GM18507 (cell line): ENCODE data around the gene MTPN.

Experiments
- DNase-seq: peaks from one replicate; pipeline ENCODE4 v3.0.0; 2011; ENCODE audit warnings: low read depth; ENCODE audit not compliant: insufficient read length; ENCODE audit errors: extremely low spot score
- FAIRE-seq: peaks from 2 replicates; lab custom pipeline; 2011; peaks lifted over from hg19 to GRCh38; lab: Jason Lieb, UNC

The MTPN gene, protein sequence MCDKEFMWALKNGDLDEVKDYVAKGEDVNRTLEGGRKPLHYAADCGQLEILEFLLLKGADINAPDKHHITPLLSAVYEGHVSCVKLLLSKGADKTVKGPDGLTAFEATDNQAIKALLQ

DNA sequence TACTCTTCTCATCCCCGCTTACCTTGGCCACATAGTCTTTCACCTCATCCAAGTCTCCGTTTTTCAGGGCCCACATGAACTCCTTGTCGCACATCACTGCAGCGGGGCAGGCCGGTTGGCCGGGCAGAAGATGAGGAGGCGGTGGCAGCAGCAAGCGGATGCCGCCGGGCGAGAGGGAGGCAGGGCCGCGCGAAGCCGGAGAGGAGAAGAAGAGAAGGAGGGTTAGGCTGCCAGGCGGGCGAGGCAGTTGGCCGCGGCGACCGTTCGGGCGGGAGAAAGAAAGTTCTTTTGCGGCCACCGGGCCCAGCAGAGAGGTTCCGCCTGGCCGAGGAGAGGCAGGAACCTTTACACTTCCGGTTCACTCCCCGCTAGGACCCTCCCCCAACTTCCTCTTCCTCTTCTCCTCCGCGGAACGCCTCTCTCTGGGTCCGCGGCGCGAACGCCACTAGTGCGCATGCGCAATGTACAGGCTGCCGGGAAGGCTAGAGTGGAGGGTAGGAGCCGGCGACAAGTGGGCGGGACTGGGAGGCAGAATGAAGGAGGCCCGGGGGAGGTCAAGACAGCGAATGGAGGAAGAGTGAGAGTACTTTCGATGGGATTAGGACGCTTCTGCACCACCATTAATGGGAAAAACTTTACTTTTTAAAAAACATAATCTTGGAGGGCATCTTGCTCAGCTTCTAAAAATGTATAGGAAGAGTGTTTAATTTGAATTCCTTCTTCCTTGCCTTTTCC lies at the start of gene MTPN:
Gene MTPN, minus strand, starts transcription at position 353 of the 735 bp plus-strand sequence. Its CDS starts 259 bp downstream, at position 94.
- DNase-seq: peak; percentile 77
- FAIRE-seq: peak; percentile 97

DNA sequence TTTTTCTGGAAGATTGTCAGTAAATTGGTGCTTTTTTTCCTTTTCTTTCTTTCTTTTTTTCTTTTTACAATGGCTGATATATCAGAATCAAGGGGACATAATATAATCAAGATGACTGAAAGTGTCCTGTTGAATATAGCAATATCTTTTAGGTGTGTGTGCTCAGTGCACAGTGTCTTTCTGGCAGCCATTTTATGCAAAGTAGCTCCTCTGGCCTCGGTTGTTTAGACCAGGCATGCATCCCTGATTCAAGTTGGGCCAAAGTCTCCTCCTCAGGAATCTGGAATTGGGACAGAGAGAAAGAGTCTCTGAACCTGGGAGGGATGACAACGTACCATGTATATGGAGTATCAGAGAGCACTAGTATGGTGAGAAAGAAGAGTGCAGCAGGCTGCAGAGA lies 49.0 kb upstream of the MTPN start:
- FAIRE-seq (no peak), DNase-seq (no peak)

DNA sequence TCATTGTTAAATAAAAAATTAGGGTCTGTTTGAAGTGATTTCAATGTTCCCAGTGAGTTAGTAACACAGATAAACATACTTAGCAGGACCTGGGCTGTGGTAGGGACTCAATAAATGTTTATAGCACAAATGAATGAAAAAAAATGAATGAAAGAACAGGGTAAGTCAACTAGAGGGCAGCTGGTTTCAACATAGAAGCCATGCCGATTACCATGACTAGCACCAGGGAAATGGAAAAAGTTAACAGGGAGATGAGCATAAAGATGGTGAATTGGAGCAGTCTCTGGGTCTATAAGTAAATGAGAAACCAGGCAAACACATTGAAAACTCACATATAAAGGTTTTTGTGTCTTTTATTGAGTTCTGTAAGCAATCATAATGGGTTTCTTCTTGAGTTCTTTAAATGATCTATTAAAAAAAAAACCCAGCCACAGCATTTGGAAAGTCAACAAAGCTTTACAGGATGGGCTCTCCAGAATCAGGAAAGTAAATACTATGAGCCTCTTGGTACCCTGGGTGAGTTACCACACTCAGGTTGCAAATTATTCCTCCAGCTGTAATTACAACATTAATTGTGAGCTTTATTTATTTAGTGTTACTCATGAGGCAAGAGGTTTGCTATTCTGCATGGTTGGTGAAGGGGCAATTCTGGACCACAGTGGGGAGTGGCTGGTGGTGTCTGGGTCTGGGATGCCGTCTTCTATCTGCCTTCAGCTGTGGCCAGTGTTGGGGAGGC lies 46.1 kb upstream of the MTPN start:
- DNase-seq (no peak), FAIRE-seq (no peak)

DNA sequence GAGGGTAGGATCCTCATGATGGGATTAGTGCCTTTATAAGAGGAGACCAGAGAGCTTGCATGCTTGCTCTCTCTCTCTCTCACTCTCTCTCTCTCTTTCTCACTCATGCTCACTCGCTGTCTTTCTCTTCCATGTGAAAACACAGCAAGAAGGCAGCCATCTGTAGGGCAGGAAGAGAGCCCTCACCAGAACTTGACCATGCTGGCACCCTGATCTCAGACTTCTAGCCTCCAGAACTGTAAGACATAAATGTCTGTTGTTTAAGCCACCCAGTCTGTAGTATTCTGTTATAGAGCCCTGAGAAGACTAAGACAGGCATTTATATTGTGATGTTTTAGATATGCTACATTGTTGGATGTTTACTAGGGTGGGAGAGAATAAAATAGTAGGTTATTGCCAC lies 43.4 kb upstream of the MTPN start:
- DNase-seq: no peak
- no peak for FAIRE-seq

DNA sequence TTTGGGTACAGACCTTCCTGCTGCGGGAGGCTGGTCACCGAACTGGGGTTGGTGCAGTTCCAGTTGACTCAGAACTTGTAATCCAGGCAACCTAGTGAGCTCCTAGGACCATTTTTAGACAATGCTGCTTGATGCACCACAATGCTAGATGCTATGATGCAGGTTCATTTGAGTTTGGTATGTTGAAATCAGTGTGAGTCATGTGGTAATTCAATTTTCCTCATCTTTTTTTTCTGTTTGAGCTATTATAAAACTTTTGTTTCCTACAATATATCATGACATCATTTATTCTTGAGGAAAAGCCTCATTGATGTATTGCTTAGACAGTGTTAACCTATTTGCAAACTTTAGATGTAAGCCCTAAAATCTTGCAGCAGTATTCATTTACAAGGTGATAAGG lies 40.9 kb upstream of the MTPN start:
- DNase-seq (no peak), FAIRE-seq (no peak)

DNA sequence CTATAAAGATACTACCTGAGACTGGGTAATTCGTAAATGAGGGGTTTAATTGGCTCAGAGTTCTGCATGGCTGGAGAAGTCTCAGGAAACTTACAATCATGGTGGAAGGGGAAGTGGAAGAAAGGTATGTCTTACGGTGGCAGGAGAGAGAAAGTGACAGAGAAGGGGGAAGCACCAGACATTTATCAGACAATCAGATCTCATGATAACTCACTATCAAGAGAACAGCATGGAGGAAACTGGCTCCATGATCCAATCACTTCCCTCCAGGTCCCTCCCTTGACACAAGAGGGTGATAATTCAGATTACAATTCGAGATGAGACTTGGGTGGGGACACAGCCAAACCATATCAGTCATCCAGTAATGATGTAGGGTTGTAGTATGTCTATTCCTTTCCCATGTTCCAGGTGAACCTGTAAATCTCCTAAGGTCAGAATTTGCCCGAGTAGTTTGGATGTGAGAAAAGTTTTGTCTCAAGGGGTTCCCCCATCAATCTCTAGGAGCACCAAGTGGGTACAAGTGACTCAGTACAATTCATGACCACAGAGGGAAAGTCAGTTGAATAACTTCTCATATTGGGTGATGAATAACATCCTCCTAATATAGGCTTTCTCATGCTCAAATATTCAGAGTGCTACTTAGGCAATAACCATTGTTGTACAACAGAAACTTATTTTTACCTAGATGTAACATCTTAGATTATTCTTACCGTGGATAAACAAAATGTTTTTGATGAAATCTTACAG lies 39.7 kb upstream of the MTPN start:
- no peak for FAIRE-seq
- DNase-seq: no peak

DNA sequence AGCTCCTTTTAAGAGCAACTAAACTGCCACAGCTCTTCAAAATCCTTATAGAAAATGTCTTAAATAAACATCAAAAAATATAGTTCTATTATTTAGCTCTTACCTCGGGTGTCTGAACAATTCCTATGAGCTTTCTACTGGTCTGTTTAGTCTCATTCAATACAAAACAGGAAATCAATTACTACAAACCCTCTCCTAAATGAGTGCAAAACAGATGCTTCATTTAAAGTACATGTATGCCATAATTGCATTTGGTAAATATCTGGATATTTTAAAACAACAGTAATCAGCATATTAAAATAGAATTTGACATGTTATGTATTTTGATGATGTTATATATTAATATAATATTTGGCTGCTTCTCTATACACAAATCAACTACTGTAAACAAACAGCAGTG lies 38.5 kb upstream of the MTPN start:
- DNase-seq: no peak
- FAIRE-seq: no peak

DNA sequence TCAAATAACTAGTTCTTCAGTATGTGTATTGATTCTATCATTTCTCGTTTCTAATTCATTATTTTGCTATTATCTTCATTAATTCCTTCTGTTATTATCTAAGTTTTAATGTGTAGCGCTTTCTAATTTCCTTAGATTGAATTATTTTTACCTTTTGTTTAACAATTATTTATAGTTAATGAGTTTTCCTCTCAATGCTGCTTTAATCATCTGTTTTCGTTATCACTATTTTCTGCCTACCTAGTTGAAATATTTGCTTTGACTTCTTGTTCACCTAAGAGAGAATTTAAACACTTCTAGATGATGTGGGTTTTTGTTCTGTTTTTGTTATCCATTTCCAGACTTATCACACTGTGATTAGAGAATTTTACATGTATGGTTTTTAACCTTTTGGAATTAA lies 37.5 kb upstream of the MTPN start:
- DNase-seq: no peak
- no peak for FAIRE-seq

DNA sequence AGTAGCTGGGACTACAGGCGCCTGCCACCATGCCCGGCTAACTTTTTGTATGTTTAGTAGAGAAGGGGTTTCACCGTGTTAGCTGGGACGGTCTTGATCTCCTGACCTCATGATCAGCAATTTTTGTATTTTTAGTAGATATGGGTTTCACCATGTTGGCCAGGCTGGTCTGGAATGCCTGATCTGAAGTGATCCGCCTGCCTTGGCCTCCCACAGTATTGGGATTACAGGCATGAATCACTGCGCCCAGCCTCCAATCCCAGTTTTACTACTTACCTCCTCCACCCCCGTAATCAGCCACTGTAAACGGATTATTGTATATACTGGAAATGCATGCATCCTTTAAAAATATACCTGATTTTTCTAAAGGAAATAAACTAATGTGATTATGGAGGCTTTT lies 35.1 kb upstream of the MTPN start:
- no peak for FAIRE-seq
- DNase-seq: no peak

DNA sequence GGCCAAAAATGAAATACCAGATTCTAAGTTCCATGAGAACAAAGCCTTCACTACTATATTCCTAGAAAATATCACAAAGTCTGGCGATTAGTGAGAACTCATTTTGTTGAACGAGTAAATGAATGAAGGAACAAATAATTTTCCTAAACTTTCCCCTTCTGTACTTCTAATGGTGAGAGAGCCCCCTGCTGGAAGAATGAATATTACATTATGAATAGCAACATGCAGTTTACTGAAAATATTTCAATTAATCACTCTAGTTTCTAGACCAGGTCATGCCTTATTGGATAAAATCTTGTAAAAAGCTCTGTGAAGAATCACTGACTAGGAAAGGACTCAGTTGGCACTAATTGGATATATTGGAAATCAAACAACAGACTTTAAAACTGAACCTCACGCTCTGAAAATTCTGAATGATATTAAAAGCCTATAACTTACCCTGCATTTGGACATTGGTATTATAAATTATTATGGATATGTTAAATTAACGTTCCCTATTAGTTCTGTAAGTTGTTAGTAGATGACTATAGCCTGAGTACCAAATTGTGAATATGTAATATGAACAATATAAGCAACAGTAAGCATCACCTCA lies 32.4 kb upstream of the MTPN start:
- FAIRE-seq: peak; percentile 66
- no peak for DNase-seq

DNA sequence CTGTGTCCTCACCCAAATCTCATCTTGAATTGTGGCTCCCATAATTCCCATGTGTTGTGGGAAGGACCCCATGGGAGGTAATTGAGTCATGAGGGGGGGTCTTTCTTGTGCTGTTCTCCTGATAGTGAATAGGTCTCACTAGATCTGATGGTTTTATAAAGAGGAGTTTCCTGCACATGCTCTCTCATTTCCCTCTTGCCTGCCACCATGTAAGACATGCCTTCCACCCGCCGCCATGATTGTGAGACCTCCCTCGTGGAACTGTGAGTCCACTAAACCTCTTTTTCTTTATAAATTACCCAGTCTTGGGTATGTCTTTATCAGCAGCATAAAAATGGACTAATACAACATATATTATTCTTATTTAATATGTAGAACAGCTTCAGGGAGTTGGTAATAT lies 29.0 kb upstream of the MTPN start:
- DNase-seq (no peak), FAIRE-seq (no peak)

DNA sequence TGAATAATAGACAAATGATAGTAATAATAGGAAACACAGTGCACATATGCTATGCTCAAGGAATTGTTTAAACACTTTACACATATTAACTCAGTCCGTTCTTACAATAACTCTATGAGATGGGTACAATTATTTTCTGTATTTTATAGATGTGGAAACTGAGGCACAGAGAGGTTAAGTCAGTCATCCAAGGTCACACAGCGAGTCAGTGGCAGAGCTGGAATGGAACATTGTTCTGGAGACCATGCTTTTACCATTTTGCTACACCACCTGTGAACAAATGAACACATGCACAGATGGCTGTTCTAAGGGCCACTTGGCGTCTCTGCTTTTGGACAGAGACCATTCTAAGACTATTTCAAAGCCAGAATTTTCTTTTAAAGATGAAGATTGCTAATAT lies 26.9 kb upstream of the MTPN start:
- no peak for FAIRE-seq
- no peak for DNase-seq

DNA sequence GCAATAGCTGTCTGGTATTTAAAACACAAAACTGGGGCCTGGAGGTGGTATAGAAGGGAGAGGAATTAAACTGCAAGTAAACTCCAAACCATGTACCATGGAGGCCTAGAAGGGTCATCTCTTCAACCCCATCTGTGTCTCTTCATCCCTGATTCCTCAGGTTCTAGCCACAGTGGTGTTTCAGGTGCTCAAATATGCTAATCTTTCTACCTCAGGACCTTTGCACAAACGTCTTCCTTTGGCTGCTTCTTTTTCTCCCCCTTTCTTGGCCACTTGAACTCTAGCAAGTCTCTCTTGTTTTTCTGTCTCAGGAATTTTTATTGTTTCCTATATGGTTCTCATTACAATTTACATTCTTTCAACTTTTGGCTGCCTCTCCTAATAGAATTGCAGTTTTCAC lies 25.6 kb upstream of the MTPN start:
- FAIRE-seq: no peak
- no peak for DNase-seq

DNA sequence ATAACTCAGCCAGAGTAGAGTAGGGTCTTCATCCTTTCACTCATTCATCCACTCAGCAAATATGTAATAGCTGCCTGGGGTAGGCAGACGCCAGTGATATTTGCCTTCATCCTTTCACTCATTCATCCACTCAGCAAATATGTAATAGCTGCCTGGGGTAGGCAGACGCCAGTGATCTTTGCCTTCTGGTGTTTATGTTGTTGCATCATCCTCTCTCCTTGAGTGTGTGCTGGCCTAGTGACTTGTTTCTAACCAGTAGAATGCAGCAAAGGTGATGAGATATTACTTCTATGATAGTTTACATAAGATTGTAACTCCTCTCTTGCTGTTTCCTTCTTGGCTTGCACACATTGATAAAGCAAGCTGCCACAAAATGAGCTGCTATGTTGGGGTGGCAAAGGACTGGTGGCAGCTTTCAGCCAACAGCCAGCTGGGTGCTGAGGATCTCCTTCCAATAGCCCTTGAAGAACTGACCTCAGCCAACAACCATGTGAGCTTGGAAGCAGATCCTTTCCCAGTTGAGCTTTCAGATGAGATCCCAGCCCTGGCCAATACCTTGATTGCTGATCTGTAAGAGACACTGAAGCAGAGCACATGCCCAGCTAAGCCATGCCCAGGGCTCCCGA lies 23.2 kb upstream of the MTPN start:
- DNase-seq (no peak), FAIRE-seq (no peak)

DNA sequence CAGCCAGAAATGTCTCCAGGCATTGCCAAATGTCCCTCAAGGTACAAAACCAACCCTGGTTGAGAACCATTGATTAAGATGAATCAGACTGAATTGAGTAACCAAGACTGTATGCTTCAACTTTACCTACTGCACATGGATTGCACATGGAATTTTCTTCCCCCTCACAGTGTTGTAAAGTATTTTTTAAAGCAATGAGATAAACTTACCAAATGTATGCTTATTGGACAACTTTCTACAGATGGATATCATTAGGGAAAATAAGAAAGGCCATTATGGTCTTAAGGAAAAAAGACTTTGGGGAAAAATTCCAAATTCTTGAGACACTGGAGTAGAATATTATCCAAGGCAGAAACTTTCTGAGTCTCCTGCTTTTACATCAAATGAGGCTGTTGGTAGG lies 20.9 kb upstream of the MTPN start:
- DNase-seq (no peak), FAIRE-seq (no peak)

DNA sequence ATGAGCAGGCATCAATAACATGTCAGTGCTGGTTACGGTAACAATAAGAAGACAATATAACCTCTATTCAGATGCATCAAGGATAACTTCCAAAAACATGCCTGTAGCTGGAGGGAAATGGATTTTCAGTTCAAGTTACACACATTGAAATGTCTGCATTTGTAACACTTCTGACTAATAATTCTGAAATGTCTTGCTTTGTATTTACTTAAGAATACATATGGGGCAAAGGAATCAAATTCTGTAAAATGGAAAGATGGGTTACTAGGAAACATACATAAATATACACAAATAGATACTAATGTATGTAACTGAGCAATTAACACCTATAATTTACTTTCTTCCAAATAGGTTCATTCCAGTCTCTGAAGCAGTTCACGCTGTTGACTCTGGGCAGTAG lies 18.6 kb upstream of the MTPN start:
- FAIRE-seq (no peak), DNase-seq (no peak)

DNA sequence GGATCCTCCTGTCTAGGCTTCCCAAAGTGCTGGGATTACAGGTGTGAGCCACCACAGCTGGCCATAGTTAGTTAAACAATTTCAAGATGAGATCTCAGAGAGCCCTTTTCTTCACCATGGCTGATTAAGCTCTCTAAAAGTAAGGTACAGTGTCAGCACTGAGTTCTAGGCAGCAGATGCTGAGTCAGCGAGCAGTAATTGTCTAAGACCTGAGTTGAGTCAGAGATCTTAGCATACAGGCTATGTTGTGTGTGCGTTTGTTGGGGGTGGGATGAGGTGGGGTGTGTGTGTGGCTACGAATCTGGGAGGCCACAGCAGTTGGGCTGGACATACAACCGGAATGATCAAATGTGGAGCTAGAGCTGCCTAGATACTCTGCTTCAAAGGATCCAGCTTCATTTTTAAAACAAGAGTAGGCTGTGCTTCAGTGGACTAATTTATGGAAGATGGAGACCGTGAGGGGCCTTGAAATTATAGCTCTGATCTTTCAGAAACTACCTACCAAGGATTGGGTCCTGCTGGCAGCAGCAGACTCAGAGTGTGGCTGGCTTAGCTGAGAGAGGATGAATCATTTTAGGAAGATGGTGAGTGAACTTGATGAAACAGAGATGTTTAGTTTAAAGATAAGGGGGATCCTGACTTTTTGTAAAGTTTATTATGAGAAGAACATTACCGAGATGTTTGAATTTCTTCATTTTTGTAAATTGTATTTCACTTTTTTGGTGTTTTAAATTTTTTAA lies 17.5 kb upstream of the MTPN start:
- no peak for DNase-seq
- no peak for FAIRE-seq

DNA sequence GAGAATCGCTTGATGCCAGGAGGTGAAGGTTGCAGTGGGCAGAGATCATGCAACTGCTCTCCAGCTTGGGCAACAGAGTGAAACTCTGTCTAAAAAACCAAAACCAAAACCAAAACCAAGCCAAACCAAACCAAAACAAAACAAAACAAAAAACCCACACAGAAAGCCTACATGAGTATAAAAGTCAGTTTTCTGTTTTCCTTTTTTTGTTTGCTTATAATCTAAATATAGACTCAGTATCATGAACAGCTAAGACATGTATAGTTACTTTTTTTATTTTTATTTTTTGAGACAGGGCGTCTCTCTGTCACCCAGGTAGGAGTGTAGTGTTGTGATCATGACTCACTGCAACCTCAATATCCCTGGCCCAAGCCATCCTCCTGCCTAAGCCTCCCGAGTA lies 16.8 kb upstream of the MTPN start:
- peak; percentile 71 for FAIRE-seq
- no peak for DNase-seq

DNA sequence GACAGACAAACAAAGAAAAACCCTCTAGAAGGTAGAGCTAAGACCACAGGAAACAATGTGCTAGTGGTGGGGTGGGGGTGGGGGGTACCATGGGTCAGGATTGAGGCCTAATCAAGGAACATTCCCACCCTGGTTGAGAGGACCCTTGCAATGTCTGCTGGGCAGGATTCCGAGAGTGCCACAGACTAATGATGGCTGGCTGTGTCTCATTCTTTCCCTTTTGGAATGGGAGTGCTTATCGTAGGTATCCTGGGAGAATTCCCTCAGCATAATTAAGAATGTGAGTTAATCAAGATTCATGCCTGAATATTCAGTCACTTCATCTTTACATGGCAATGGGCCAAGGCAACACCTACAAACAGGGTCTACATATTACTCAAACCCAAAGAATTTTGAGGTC lies 14.7 kb upstream of the MTPN start:
- FAIRE-seq (no peak), DNase-seq (no peak)
